Bronchial epithelial cell (primary cell): ENCODE data around the gene DUSP3. TPM values are rescaled to one million over a fixed set of nuclear protein-coding genes. Genes with fewer than 3 reads are reported as not detected.

Experiments used
- DNase-seq: peaks from one replicate; pipeline ENCODE4 v3.0.0-alpha.2; 2010; ENCODE audit warnings: low read depth
- FAIRE-seq: peaks from 2 replicates; lab custom pipeline; 2011; peaks lifted over from hg19 to GRCh38; lab: Jason Lieb, UNC
- H3K27me3 ChIP-seq: 2 replicates; pipeline ENCODE4 v1.5.1; 2011; ENCODE audit warnings: low read length; ENCODE audit not compliant: control insufficient read depth, insufficient read depth
- H3K36me3 ChIP-seq: 2 replicates; pipeline ENCODE4 v1.5.1; 2011; ENCODE audit warnings: low read length; ENCODE audit not compliant: control insufficient read depth, insufficient read depth
- H3K4me3 ChIP-seq: 2 replicates; pipeline ENCODE4 v1.5.1; 2011; ENCODE audit warnings: mild to moderate bottlenecking, low read depth, low read length, control low read depth
- CTCF ChIP-seq: IDR thresholded peaks from 2 replicates; pipeline ENCODE4 v1.5.1; 2011; ENCODE audit warnings: mild to moderate bottlenecking, moderate library complexity, low read length, control low read depth, inconsistent platforms; ENCODE audit not compliant: insufficient read depth, severe bottlenecking
- total RNA-seq: library from RNA; depleted of rRNA; stranded (reverse); fragments of >200 nt; gene quantifications from 2 replicates; pipeline ENCODE4 v1.2.1, GENCODE V29; 2014

Gene DUSP3
- total RNA-seq, 1 donor from 2014 or later: 36.9 TPM

- no peak for TF ChIP-seq CTCF
- Histone ChIP-seq H3K4me3 (no peak overlapping the region), H3K27me3 (peaks cover 1% of the 10 kb centered on the region), H3K36me3 (no peaks in the 10 kb centered on the region)
- FAIRE-seq (no peak), DNase-seq (no peak)
Observed at GRCh38 chr17:43722870-43723665, 55.7 kb downstream of the DUSP3 start.

- no peak for DNase-seq
- no peaks in the 10 kb centered on the region for H3K36me3 ChIP-seq
- peaks cover 1% of the 10 kb centered on the region for H3K27me3 ChIP-seq
- FAIRE-seq: no peak
- H3K4me3 ChIP-seq: no peak overlapping the region
- TF ChIP-seq CTCF: no peak
Observed at GRCh38 chr17:43722269-43722619, 56.5 kb downstream of the DUSP3 start.

GRCh38 chr17:43721537-43722268, 57.1 kb downstream of the DUSP3 start:
- TF ChIP-seq CTCF: no peak
- no peak overlapping the region for H3K4me3 ChIP-seq
- H3K27me3 ChIP-seq: peaks cover 1% of the 10 kb centered on the region
- H3K36me3 ChIP-seq: no peaks in the 10 kb centered on the region
- FAIRE-seq (no peak), DNase-seq (no peak)

- peaks cover 1% of the 10 kb centered on the region for H3K27me3 ChIP-seq
- peak overlapping the region; percentile 65 for H3K4me3 ChIP-seq
- H3K36me3 ChIP-seq: no peaks in the 10 kb centered on the region
- no peak for TF ChIP-seq CTCF
- FAIRE-seq: no peak
- peak; percentile 29 for DNase-seq
Observed at GRCh38 chr17:43720311-43721060, 58.3 kb downstream of the DUSP3 start.

GRCh38 chr17:43719578-43719977, 59.2 kb downstream of the DUSP3 start:
- TF ChIP-seq CTCF: no peak
- no peak for DNase-seq
- FAIRE-seq: peak; percentile 47
- Histone ChIP-seq H3K36me3 (no peaks in the 10 kb centered on the region), H3K4me3 (no peak overlapping the region), H3K27me3 (peaks cover 1% of the 10 kb centered on the region)
